HepG2 (cell line): Measurements from ENCODE around the gene IL12B.

Experiments used
- MXI1 ChIP-seq: IDR thresholded peaks from 3 replicates; pipeline ENCODE4 v1.6.1; 2012; ENCODE audit warnings: low read depth, low read length, inconsistent platforms, borderline replicate concordance
- POLR2A ChIP-seq, 2 experiments: IDR thresholded peaks; 2 replicates each; pipeline ENCODE4 v1.6.1; 2011; ENCODE audit warnings: low read depth in 2 of 2, low read length in 2 of 2, mild to moderate bottlenecking in 1 of 2, moderate library complexity in 1 of 2; ENCODE audit not compliant: insufficient read depth in 1 of 2
- POLR2AphosphoS5 ChIP-seq: IDR thresholded peaks from 2 replicates; pipeline ENCODE4 v1.6.1; 2012; ENCODE audit warnings: low read depth, low read length
- SRF ChIP-seq: IDR thresholded peaks from 2 replicates; pipeline ENCODE4 v1.6.1; 2011; ENCODE audit warnings: mild to moderate bottlenecking, low read depth, low read length, moderate library complexity
- ZNF7 ChIP-seq: IDR thresholded peaks from 2 replicates; pipeline ENCODE4 v1.6.1; 2016; ENCODE audit warnings: missing biosample characterization, missing genetic modification reagents
- TF ChIP-seq, protein P1 (sequence below): sonication (generic); formaldehyde crosslinking; IDR thresholded peaks from 2 replicates; pipeline ENCODE4 v1.8.0; 2022; ENCODE audit warnings: missing genetic modification reagents, mild to moderate bottlenecking, borderline replicate concordance
- TF ChIP-seq, protein P2 (sequence below): sonication (generic); formaldehyde crosslinking; IDR thresholded peaks from 2 replicates; pipeline ENCODE4 v1.5.0; 2020; ENCODE audit warnings: mild to moderate bottlenecking, missing genetic modification reagents, moderate library complexity
- TF ChIP-seq, protein P3 (sequence below): sonication (generic); formaldehyde crosslinking; IDR thresholded peaks from 2 replicates; pipeline ENCODE4 v1.8.1; 2022; ENCODE audit warnings: mild to moderate bottlenecking, missing genetic modification reagents

DNA sequence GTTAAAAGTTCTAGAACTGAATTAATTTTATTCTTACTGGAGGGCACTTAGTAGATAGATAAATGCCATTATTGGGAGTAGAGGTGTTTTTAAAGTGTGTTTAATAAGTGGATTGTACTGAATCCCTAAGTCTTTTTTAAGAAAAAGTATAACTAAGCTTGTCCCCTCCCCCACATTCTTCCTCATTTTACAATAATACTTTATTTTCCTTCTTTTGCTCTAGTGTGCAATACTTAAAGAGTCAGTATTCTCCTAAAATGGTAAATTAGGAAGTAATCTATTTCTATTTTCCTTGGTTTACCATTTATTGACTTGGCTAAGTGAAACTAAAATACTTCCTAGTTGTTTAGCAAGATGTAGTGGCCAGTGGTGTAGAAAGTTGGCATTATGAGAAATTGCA is 55.6 kb downstream of the IL12B start:
- TF ChIP-seq, protein P1, sequence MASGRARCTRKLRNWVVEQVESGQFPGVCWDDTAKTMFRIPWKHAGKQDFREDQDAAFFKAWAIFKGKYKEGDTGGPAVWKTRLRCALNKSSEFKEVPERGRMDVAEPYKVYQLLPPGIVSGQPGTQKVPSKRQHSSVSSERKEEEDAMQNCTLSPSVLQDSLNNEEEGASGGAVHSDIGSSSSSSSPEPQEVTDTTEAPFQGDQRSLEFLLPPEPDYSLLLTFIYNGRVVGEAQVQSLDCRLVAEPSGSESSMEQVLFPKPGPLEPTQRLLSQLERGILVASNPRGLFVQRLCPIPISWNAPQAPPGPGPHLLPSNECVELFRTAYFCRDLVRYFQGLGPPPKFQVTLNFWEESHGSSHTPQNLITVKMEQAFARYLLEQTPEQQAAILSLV (CRISPR knock-in tag) = no peak
- TF ChIP-seq, protein P2, sequence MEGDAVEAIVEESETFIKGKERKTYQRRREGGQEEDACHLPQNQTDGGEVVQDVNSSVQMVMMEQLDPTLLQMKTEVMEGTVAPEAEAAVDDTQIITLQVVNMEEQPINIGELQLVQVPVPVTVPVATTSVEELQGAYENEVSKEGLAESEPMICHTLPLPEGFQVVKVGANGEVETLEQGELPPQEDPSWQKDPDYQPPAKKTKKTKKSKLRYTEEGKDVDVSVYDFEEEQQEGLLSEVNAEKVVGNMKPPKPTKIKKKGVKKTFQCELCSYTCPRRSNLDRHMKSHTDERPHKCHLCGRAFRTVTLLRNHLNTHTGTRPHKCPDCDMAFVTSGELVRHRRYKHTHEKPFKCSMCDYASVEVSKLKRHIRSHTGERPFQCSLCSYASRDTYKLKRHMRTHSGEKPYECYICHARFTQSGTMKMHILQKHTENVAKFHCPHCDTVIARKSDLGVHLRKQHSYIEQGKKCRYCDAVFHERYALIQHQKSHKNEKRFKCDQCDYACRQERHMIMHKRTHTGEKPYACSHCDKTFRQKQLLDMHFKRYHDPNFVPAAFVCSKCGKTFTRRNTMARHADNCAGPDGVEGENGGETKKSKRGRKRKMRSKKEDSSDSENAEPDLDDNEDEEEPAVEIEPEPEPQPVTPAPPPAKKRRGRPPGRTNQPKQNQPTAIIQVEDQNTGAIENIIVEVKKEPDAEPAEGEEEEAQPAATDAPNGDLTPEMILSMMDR = no peak
- no peak for TF ChIP-seq SRF
- no peak for TF ChIP-seq ZNF7 (CRISPR knock-in tag)
- TF ChIP-seq POLR2A (IDR thresholded peaks at IDR 0.05; ENCODE audit: insufficient read depth in 1 of 2, low read depth in 2 of 2, low read length in 2 of 2) = no peak
- TF ChIP-seq, protein P3, sequence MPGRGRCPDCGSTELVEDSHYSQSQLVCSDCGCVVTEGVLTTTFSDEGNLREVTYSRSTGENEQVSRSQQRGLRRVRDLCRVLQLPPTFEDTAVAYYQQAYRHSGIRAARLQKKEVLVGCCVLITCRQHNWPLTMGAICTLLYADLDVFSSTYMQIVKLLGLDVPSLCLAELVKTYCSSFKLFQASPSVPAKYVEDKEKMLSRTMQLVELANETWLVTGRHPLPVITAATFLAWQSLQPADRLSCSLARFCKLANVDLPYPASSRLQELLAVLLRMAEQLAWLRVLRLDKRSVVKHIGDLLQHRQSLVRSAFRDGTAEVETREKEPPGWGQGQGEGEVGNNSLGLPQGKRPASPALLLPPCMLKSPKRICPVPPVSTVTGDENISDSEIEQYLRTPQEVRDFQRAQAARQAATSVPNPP (CRISPR knock-in tag) = no peak
- TF ChIP-seq MXI1 = no peak
- TF ChIP-seq POLR2AphosphoS5 = no peak
